Left ventricle myocardium superior (tissue), 1 donor: ENCODE data around the gene ATF7IP. TPM values are rescaled to one million over a fixed set of nuclear protein-coding genes. Genes with fewer than 3 reads are reported as not detected.
"Not testable (repeated sequence)": the region's sequence is repeated elsewhere in the genome, so short reads cannot be mapped to it uniquely, and the experiment has no call there.

Experiments
- ATAC-seq: fragments of 200-7000 bp; cut with Tn5 transposase; one replicate; pipeline ENCODE4 v1.9.1; 2020; ENCODE audit warnings: mild to moderate bottlenecking, moderate library complexity
- DNase-seq: peaks from one replicate; pipeline ENCODE4 v3.0.0-alpha.2; 2020
- intact Hi-C: fragments of 100-400 bp; cut with micrococcal nuclease; formaldehyde crosslinking; loops from one replicate; pipeline ENCODE4 v1.11.0; 2022
- long read RNA-seq: library from polyadenylated mRNA; unstranded; transcript quantifications from one replicate; pipeline ENCODE4 v2.0.0, GENCODE V29; 2021
- total RNA-seq: library from RNA; stranded (reverse); fragmentation: NEBNext Ultra II Directional; extraction: Animal tissue kit (Norgen Biotek cat#: 25700); gene quantifications from one replicate; pipeline ENCODE4 v1.2.1, GENCODE V29; 2021
- donor health status: DM: no; HTN: yes; CAD: no; lungs with severe emphysema.

Gene ATF7IP, protein sequence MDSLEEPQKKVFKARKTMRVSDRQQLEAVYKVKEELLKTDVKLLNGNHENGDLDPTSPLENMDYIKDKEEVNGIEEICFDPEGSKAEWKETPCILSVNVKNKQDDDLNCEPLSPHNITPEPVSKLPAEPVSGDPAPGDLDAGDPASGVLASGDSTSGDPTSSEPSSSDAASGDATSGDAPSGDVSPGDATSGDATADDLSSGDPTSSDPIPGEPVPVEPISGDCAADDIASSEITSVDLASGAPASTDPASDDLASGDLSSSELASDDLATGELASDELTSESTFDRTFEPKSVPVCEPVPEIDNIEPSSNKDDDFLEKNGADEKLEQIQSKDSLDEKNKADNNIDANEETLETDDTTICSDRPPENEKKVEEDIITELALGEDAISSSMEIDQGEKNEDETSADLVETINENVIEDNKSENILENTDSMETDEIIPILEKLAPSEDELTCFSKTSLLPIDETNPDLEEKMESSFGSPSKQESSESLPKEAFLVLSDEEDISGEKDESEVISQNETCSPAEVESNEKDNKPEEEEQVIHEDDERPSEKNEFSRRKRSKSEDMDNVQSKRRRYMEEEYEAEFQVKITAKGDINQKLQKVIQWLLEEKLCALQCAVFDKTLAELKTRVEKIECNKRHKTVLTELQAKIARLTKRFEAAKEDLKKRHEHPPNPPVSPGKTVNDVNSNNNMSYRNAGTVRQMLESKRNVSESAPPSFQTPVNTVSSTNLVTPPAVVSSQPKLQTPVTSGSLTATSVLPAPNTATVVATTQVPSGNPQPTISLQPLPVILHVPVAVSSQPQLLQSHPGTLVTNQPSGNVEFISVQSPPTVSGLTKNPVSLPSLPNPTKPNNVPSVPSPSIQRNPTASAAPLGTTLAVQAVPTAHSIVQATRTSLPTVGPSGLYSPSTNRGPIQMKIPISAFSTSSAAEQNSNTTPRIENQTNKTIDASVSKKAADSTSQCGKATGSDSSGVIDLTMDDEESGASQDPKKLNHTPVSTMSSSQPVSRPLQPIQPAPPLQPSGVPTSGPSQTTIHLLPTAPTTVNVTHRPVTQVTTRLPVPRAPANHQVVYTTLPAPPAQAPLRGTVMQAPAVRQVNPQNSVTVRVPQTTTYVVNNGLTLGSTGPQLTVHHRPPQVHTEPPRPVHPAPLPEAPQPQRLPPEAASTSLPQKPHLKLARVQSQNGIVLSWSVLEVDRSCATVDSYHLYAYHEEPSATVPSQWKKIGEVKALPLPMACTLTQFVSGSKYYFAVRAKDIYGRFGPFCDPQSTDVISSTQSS
- 58.5 TPM for total RNA-seq
- long read RNA-seq, full-length matches to known transcripts: 1 of 6 reads
- long read RNA-seq, partial matches to known transcripts: 2 of 6 reads
- long read RNA-seq, other reads (novel, unspliced or antisense): 3 of 6 reads

DNA sequence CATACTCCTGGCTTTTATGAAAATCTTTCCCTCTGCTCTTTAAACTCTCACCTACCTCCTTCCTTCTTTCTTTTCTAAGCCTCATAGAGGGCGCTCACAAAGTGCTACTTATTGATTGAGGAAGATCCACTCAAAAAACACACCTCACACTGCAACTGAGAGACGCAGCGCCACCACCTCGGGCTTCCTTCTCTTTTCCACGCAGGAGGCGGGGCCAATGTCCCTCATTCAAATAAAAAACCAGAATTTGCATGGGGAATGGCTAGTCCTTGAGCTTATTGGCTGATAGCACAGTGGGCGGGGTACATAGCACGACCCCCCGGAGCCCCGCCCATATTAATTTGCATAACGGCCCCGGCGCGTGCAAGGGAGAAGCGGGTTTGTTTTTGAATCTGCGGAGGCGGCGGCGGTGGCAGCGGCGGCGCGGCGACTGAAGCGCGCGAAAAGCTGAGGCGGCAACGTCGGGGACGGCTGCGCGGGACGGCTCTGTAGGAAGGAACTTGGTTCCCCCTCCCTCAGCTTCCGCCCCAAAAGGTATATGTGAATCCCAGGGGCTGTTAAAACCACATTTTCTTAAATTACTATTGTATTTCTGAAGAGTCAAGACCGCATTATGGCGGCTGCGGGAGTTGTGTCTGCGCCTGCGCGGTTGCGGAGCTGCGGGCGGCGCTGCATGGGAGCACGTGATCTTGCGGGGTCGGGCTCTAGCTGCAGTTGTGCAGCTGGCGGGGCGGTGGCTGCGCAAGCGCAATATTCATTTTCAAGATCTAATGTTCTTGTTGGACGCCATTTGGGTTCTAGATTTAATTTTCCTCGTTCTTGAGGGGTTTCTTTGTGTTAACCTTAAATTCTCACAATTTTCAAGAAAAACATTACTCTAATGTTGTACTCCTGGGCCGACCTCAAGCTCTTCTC is at the start of gene ATF7IP:
Gene ATF7IP, plus strand, starts transcription at position 389 of the 915 bp plus-strand sequence. CDS start 58,234 bp downstream, outside the sequence.
- ATAC-seq (peak; percentile 98), DNase-seq (peak; percentile 96)
- intact Hi-C loops: loop anchor here (5.0 to 10.0 kb wide), 2 partner anchors 49 to 108 kb away; no protein-coding TSS in a partner anchor

DNA sequence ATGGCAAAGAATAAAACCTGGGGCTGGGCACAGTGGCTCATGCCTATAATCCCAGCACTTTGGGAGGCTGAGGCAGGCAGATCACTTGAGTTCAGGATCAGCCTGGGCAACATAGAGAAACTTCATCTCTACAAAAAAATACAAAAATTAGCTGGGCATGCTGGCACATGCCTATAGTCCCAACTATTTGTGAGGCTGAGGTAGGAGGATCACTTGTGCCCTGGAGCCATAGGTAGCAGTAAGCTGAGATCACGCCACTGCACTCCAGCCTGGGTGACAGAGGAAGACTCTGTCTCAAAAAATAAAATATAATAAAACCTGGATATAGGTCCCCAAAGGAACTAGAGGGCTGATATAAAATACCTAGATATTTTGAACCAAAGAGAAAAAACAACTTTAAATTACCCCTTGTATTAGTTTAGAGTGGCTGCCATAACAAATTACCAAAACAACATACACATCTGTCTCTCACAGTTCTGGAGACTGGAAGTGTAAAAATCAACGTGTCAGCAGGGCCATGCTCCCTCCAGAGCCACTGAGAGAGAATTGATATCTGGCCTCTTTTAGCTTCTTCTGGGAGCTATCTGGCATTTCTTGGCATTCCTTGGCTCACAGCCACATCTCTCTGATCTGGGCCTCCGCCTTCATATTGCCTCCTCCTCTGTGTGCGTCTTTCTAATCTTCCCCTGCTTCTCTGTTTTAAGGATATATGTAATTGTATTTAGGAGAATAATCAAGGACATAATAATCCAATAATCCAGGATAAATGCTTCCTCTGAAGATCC is 47.9 kb upstream of the ATF7IP start:
- DNase-seq (no peak), ATAC-seq (no peak)
- intact Hi-C loops: no loop called here

DNA sequence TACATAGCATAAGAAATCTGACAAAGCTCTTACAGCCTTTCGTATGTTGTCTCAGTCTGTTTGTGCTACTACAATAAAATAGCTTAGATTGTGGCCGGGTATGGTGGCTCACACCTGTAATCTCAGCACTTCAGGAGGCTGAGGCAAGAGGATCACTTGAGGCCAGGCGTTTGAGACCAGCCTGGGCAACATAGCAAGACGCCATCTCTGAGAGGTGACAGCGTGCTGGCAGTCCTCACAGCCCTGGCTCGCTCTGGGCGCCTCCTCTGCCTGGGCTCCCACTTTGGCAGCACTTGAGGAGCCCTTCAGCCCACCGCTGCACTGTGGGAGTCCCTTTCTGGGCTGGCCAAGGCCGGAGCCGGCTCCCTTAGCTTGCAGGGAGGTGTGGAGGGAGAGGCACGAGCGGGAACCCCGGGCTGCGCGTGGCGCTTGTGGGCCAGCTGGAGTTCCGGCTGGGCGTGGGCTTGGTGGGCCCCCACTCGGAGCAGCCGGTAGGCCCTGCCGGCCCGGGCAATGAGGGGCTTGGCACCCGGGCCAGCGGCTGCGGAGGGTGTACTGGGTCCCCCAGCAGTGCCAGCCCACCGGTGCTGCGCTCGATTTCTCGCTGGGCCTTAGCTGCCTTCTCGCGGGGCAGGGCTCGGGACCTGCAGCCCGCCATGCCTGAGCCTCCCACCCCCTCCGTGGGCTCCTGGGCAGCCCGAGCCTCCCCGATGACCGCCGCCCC is 45.6 kb upstream of the ATF7IP start:
- intact Hi-C loops, ATAC-seq, DNase-seq: not testable (repeated sequence)

DNA sequence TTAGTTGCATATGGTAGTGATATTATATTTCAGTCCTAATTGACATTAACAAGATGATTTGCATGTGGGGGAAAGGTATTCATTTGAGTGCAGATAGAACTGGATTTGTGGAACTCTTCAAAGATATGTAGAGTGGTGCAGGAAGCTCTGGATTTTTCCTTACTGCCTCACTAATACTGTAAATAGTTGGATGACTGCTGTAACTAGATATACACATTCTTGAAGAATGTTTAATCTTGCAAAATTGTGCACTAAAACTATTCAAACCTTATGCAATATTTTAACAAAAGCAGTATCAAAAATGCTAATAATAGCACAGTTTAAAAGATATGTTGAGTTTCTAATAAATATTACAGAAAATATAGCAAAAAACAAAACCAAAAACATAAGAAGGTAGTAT is 43.1 kb upstream of the ATF7IP start:
- intact Hi-C loops: no loop called here
- ATAC-seq: no peak

DNA sequence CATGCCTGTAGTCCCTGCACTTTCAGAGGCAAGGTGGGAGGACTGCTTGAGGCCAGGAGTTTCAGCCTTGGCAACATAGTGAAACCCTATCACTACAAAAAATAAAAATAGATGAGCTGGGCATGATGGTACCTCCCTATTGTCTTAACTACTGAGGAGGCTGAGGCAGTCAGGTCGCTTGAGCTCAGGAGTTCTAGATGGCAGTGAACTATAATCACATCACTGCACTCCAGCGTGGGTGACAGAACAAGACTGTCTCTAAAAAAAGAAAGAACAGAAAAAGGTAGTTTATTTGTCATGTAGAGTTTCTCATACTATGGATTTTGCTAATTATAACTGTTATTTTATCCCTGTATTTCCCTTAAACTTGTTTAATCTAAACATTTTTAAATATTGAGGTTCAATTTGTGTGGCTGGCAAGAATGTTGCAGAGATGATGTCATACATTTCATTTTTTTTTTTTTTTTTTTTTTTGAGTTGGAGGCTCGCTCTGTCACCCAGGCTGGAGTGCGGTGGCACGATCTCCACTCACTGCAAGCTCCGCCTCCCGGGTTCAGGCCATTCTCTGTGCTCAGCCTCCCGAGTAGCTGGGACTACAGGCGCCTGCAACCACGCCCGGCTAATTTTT is 39.7 kb upstream of the ATF7IP start:
- DNase-seq: no peak
- intact Hi-C loops: no loop called here
- ATAC-seq: no peak

More for the DNA sequence above, 43.1 kb upstream of the ATF7IP start:
- no peak for DNase-seq

DNA sequence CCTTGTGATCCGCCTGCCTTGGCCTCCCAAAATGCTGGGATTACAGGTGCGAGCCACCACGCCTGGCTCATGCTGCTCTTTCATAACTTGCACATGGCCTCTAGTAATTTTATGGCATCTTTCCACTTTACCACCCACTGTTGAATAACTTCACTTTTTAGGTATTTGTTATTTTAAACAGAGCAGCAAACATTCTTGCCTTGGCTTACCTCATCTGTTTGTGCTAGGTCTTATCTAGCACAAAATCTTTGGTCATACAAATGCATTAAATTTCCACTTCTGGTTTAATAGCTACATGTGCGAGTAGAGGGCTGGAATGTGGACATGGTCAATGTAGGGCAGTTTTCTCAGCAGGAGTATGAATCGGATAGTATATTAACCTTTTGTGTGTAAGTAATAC is 38.8 kb upstream of the ATF7IP start:
- no peak for ATAC-seq
- no peak for DNase-seq
- intact Hi-C loops: no loop called here

DNA sequence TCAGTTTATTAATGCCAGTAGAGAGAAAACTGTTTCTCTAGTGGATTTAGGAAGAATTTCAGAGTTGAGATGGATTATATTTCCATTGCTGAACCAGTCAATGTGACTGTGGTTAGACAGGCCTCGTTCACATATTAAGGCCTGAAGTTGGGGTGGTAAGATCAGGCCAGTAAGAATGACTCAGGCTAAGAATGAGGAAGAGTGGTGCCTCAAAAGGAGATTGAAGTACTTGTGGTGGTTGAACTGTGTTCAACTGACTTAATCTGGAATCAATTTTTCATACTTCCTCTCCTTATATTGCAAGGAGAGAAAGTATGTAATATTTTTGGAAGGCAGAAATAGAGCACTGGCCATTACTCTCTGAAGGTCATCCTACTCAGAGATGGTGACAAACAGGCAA is 37.8 kb upstream of the ATF7IP start:
- DNase-seq (no peak), ATAC-seq (no peak)
- intact Hi-C loops: no loop called here

DNA sequence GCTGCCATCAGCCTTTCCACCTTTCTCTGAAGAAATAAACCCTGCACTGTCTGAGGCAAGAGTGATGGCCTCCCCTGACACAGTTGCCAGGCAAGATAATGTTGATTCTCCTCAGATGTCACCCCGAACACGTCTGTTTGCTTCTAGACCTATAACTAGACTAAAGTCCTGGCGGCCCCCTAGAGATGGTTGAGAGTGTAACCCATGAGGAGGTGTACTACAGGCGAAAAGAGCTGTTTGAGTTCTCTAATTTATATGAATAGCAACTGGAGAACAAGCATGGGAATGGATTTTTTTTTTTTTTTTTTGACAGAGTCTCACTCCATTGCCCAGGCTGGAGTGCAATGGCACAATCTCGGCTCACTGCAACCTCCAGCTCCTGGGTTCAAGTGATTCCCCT is 33.0 kb upstream of the ATF7IP start:
- intact Hi-C loops: no loop called here
- DNase-seq (no peak), ATAC-seq (no peak)

DNA sequence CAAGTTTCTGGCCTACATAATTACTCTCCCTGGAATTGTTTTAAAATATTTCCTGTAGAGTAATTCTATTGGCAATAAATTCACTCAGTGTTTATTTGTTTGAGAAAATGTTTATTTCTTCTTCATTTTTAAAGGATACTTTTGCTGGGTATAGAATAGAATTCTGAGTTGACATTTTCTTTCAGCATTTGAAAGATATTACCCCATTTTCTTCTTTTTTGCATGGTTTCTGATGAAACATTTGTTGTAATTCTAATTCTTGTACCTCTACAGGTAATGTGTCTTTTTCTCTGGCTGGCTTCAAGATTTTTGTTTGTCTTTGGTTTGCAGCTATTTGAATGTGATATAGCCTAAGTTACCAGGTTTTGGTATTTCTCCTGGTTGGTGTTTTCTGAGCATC is 25.1 kb upstream of the ATF7IP start:
- intact Hi-C loops: no loop called here
- ATAC-seq: no peak
- no peak for DNase-seq

DNA sequence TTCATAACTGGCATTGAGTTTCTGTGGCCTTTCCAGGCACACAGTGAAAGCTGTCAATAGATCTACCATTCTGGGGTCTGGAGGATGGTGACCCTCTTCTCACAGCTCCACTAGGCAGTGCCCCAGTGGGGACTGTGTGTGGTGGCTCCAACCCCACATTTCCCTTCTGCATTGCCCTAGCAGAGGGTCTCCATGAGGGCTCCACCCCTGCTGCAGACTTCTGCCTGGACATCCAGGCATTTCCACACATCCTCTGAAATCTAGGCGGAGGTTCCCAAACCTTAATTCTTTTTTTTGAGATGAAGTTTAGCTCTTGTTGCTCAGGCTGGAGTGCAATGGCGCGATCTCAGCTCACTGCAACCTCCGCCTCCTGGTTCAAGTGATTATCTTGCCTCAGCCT is 14.0 kb upstream of the ATF7IP start:
- ATAC-seq, DNase-seq, intact Hi-C loops: not testable (repeated sequence)

DNA sequence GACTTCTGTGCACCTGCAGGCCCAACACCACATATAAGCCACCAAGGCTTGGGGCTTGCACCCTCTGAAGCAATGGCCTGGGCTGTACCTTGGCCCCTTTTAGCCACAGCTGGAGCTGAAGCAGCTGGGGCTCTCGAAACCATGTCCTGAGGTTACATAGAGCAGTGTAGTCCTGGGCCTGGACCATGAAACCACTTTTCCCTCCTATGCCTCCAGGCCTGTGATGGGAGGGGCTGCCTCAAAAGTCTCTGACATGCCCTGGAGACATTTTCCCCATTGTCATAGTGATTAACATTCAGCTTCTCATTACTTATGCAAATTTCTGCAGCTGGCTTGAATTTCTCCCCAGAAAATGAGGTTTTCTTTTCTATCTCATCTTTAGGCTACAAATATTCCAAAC is 13.4 kb upstream of the ATF7IP start:
- ATAC-seq, DNase-seq, intact Hi-C loops: not testable (repeated sequence)

DNA sequence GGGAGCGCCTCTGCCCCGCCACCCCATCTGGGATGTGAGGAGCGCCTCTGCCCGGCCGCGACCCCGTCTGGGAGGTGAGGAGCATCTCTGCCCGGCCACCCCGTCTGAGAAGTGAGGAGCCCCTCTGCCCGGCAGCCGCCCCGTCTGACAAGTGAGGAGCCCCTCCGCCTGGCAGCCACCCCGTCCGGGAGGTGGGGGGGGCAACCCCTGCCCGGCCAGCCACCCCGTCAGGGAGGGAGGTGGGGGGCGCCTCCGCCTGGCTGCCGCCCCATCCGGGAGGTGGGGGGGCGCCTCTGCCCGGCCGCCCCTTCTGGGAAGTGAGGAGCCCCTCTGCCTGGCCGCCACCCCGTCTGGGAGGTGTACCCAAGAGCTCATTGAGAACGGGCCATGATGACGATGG is 10.8 kb upstream of the ATF7IP start:
- intact Hi-C loops, DNase-seq, ATAC-seq: not testable (repeated sequence)

DNA sequence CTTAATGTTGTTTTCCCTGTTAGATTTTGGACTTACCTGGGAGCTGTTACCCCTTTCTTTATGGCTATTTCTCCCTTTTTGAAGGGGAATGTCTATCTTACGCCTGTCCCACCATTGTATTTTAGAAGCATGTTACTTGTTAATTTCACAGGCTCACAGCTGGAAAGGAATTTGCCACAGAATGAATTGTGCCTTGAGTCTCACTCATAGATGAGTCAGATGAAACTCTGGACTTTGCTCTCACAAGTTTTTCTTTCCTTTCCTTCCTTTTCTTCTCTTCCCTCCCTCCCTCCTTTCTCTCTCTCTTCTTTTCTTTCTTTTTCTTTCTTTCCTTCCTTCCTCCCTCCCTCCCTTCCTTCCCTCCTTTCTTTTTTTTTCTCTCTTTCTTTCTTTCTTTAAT is 9.3 kb upstream of the ATF7IP start:
- intact Hi-C loops: no loop called here
- no peak for ATAC-seq
- no peak for DNase-seq

DNA sequence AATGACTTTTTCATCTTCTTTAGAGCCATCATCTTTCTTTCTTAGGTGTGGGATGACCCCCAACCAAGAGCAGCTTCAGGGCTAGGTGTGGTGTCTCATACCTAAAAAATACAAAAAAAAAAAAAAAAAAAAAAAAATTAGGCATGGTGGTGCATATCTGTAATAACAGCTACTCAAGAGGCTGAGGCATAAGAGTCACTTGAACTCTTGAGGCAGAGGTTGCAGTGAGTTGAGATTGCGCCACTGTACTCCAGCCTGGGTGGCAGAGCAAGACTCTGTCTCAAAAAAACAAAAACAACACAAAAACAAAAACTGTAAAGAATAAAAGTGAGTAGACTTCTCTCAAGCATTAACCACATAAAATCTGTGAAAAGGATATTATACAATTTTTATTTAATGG is 8.0 kb upstream of the ATF7IP start:
- no peak for ATAC-seq
- intact Hi-C loops: no loop called here
- no peak for DNase-seq

DNA sequence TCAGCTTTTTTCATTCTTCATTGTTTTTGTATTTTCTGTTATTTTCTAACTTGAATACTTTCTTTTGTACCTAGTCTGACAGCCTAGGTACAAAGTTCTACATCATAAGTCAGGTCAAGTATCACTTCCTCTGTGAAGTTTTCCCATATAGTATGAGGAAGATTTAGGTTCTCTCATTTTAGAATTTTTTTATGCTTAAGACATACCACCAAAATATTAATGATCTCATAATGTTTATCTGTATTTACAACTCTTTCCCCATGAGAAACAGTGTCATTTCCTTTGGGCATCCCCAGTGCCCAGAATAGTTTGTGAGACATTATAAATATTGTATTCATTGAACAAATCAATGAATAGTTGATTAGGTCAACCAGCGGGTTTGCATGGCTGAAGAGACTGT is 3.1 kb upstream of the ATF7IP start:
- DNase-seq (no peak), ATAC-seq (no peak)
- intact Hi-C loops: loop anchor here (10.0 kb wide), 1 partner anchor 52 kb away; no protein-coding TSS in a partner anchor

DNA sequence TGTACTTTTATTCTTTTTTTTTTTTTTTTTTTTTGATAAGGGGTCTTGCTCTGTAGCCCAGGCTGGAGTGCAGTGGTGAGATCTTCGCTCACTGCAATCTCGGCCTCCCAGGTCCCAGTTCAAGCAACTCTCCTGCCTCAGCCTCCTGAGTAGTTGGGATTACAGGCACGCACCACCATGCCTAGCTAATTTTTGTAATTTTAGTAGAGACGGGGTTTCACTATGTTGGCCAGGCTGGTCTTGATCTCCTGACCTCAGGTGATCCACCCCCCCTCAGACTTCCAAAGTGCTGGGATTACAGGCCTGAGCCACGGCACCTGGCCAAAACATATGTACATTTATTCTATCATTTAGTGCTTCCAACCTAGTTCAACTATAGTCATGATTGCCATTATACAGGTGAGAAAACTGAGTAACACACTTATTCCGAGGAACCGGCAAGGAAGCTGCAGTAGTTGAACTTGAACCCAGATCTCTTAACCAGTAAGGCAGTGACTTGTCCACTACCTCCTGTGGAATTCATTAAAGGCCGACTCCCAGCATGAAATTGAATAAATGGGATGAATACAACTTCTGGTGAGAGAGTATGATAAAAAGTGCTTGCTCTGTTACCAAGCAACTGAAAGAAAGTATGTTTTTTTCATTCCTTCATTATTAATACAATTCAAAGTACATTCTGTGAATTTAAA is 755 bp upstream of the ATF7IP start:
- no peak for DNase-seq
- intact Hi-C loops: loop anchor here (5.0 to 10.0 kb wide), 2 partner anchors 50 to 107 kb away; no protein-coding TSS in a partner anchor
- no peak for ATAC-seq
